Measurements from ENCODE around the gene LGALS12.
"Not testable (repeated sequence)": the region's sequence is repeated elsewhere in the genome, so short reads cannot be mapped to it uniquely, and the experiment has no call there.

The LGALS12 gene

DNA sequence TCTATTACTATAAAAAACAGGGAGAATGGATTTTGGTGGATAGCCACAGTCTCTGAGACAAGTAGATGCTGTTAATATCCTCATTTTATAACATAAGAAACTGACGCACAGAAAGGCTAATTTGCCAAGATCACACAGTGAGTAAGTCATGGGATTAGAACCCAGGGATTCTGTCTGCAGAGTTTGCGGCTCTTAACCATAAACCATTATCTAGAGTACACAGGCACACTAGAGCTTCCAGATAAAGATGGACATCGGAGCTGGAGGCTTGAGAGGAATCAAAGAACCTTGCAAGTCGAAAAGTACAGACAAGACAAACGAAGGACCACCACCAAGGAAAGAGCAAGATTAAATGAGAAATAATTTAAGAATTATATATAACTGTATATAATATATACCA lies 11.3 kb downstream of the LGALS12 start:
- no peak overlapping the region for H3K27ac Mint-ChIP-seq
- no peak overlapping the region for H3K4me3 Mint-ChIP-seq
- no peaks in the 10 kb centered on the region for H3K36me3 Mint-ChIP-seq
- peaks cover 8% of the 10 kb centered on the region for H3K4me1 Mint-ChIP-seq
- H3K27me3 Mint-ChIP-seq = no peaks in the 10 kb centered on the region
- no peaks in the 10 kb centered on the region for H3K9me3 Mint-ChIP-seq

GRCh38 chr11:63518548-63518947 lies 12.7 kb downstream of the LGALS12 start:
- H3K9me3 Mint-ChIP-seq = no peaks in the 10 kb centered on the region
- H3K36me3 Mint-ChIP-seq = no peaks in the 10 kb centered on the region
- no peak overlapping the region for H3K27ac Mint-ChIP-seq
- H3K4me3 Mint-ChIP-seq = no peak overlapping the region
- H3K4me1 Mint-ChIP-seq = peaks cover 8% of the 10 kb centered on the region
- H3K27me3 Mint-ChIP-seq = no peaks in the 10 kb centered on the region

- Mint-ChIP-seq H3K4me3 (no peak overlapping the region), H3K27me3 (no peaks in the 10 kb centered on the region), H3K27ac (no peak overlapping the region), H3K36me3 (no peaks in the 10 kb centered on the region), H3K9me3 (peaks cover 4% of the 10 kb centered on the region), H3K4me1 (peaks cover 8% of the 10 kb centered on the region)
These were observed 14.8 kb downstream of the LGALS12 start for GRCh38 chr11:63520606-63521170.

- Mint-ChIP-seq H3K4me3 (no peak overlapping the region), H3K36me3 (no peaks in the 10 kb centered on the region), H3K27ac (no peak overlapping the region), H3K27me3 (no peaks in the 10 kb centered on the region), H3K9me3 (peaks cover 4% of the 10 kb centered on the region), H3K4me1 (peaks cover 8% of the 10 kb centered on the region)
These were observed 16.0 kb downstream of the LGALS12 start for GRCh38 chr11:63521896-63522295.

DNA sequence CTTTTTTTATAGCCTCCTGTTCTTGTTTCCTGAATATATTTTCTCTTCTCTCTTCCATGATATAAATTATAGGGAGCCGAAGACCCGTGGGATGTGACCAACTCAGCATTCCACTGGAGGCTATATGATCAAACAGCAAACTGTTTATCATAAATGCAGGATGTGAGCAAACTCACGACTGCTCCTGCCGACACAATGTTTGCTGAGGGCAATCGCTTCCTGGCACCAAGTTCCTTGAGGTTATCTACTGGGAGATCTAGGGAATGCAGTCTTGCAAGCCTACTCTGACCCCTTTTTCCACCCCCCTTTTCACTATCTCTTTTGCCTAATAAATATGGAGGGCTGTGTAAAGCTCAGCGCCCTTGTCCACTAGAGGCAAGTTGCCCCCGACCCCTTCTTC lies 17.3 kb downstream of the LGALS12 start:
- Mint-ChIP-seq H3K9me3 (peaks cover 4% of the 10 kb centered on the region), H3K4me1 (peaks cover 13% of the 10 kb centered on the region), H3K36me3 (no peaks in the 10 kb centered on the region), H3K27ac (no peak overlapping the region), H3K27me3 (no peaks in the 10 kb centered on the region), H3K4me3 (no peak overlapping the region)

- H3K27ac Mint-ChIP-seq = no peak overlapping the region
- H3K4me1 Mint-ChIP-seq = peaks cover 44% of the 10 kb centered on the region
- no peaks in the 10 kb centered on the region for H3K36me3 Mint-ChIP-seq
- no peaks in the 10 kb centered on the region for H3K27me3 Mint-ChIP-seq
- no peak overlapping the region for H3K4me3 Mint-ChIP-seq
- H3K9me3 Mint-ChIP-seq = peaks cover 4% of the 10 kb centered on the region
These were observed 21.8 kb downstream of the LGALS12 start for GRCh38 chr11:63527667-63528066.

GRCh38 chr11:63528156-63528555 lies 22.3 kb downstream of the LGALS12 start:
- not testable (repeated sequence) for H3K36me3 Mint-ChIP-seq, H3K4me3 Mint-ChIP-seq, H3K9me3 Mint-ChIP-seq, H3K27me3 Mint-ChIP-seq, H3K27ac Mint-ChIP-seq
- peaks cover 49% of the 10 kb centered on the region for H3K4me1 Mint-ChIP-seq

GRCh38 chr11:63528729-63529278 lies 22.9 kb downstream of the LGALS12 start:
- not testable (repeated sequence) for H3K27me3 Mint-ChIP-seq, H3K4me3 Mint-ChIP-seq, H3K36me3 Mint-ChIP-seq, H3K9me3 Mint-ChIP-seq
- H3K27ac Mint-ChIP-seq = peak overlapping the region; percentile 2
- peaks cover 55% of the 10 kb centered on the region for H3K4me1 Mint-ChIP-seq

- not testable (repeated sequence) for H3K4me3 Mint-ChIP-seq, H3K9me3 Mint-ChIP-seq, H3K36me3 Mint-ChIP-seq, H3K27me3 Mint-ChIP-seq
- peak overlapping the region; percentile 88 for H3K27ac Mint-ChIP-seq
- H3K4me1 Mint-ChIP-seq = peaks cover 61% of the 10 kb centered on the region
These were observed 23.5 kb downstream of the LGALS12 start for GRCh38 chr11:63529373-63529772.

DNA sequence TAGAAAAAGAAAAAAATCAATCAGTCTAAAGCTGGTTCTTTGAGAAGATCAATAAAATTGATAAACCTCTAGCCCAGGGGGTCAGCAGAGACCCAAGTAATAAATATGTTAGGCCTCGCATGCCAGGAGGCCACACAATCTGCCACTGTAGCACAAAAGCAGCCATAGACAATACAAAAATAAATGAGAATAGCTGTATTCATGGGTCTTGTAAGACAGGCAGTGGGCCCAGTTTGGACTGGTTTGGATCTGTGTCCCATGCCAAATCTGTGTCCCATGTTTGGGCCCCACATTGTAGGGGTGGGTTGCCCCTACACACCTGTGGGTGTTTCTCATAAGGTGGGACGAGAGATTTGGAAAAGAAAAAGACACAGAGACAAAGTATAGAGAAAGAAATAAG lies 24.1 kb downstream of the LGALS12 start:
- H3K36me3 Mint-ChIP-seq = no peaks in the 10 kb centered on the region
- peak overlapping the region; percentile 41 for H3K27ac Mint-ChIP-seq
- H3K9me3 Mint-ChIP-seq = no peaks in the 10 kb centered on the region
- H3K4me1 Mint-ChIP-seq = peaks cover 67% of the 10 kb centered on the region
- H3K27me3 Mint-ChIP-seq = no peaks in the 10 kb centered on the region
- H3K4me3 Mint-ChIP-seq = no peak overlapping the region

- Mint-ChIP-seq H3K27ac (peak overlapping the region; percentile 93), H3K4me1 (peaks cover 79% of the 10 kb centered on the region), H3K4me3 (peak overlapping the region; percentile 70)
- H3K9me3 Mint-ChIP-seq, H3K27me3 Mint-ChIP-seq, H3K36me3 Mint-ChIP-seq: not testable (repeated sequence)
These were observed 25.3 kb downstream of the LGALS12 start for GRCh38 chr11:63531074-63531792.

DNA sequence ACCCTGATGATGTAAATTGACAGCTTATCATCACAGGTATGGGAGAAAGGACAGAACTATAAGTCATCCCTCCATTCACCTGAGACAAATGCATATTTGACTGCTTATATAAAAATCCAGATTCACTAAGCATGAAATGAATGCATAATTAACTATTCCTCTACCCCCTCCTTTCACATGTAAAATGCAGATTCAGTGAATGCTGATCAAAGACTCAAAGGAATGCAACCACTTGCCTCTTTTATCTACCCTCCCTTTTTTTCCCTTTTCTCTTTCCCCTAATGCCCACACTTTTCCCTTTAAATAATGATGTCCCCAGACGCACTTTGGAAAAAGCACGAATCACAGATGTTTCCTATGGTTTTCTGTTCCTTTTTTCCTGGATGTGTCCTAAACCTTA lies 26.2 kb downstream of the LGALS12 start:
- H3K9me3 Mint-ChIP-seq = no peaks in the 10 kb centered on the region
- no peaks in the 10 kb centered on the region for H3K27me3 Mint-ChIP-seq
- H3K27ac Mint-ChIP-seq = peak overlapping the region; percentile 15
- H3K4me3 Mint-ChIP-seq = peak overlapping the region; percentile 67
- H3K36me3 Mint-ChIP-seq = no peaks in the 10 kb centered on the region
- H3K4me1 Mint-ChIP-seq = peaks cover 86% of the 10 kb centered on the region

DNA sequence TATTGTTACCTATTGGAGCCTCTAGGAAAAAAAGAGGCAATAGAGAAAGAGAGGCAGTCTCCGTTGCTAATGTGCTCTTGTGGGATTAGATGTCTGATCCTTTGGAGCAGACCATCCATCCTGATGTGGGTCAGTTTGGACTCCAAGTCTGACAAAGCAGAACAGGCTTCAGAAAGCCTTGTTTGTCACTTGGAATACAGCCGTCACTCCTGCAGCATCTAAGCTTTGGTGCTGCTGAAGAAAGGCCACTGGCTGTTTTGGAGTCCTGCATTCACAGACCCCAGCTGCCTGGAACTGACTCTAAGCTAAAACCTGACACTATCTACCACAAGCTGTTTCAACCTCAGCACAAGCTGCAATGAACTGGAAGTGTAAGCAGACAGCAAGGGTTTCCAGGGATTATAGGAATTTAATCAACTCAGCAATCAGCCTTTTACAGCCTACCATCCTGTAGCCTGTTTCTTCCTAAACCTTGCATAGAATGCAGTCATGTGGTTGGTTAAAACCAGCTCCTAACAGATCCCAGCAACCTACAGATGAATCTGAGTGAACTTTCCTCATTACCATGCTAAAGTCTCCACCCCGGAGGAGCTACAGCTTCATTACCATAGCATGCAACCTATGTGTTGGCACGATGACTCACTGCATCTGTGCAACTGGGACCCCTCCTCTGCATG lies 27.1 kb downstream of the LGALS12 start:
- H3K4me3 Mint-ChIP-seq = no peak overlapping the region
- no peaks in the 10 kb centered on the region for H3K36me3 Mint-ChIP-seq
- H3K4me1 Mint-ChIP-seq = peaks cover 89% of the 10 kb centered on the region
- no peak overlapping the region for H3K27ac Mint-ChIP-seq
- no peaks in the 10 kb centered on the region for H3K27me3 Mint-ChIP-seq
- no peaks in the 10 kb centered on the region for H3K9me3 Mint-ChIP-seq

DNA sequence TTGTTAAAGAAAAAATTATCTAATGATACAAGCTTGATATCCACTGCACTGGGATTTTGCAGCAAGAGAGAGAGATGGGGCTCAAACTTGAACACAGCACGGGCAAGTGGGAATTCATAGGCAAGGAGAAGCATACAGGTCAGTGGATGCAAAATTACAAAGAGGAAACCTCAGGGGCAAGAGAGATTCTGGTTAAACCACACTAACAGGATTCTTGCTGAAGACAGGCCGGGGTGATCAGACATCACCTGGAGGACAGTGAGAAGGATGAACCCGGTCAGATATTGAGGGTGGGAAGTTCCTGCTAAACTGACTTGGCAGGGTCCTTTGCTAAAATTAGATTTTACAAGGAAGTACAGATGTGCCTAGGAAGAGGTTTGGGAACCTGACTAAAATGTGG lies 28.2 kb downstream of the LGALS12 start:
- Mint-ChIP-seq H3K4me1 (peaks cover 93% of the 10 kb centered on the region), H3K27ac (peak overlapping the region; percentile 91), H3K9me3 (no peaks in the 10 kb centered on the region), H3K27me3 (no peaks in the 10 kb centered on the region), H3K4me3 (peak overlapping the region; percentile 39), H3K36me3 (no peaks in the 10 kb centered on the region)

- Mint-ChIP-seq H3K27me3 (no peaks in the 10 kb centered on the region), H3K4me1 (peaks cover 93% of the 10 kb centered on the region), H3K27ac (peak overlapping the region; percentile 51), H3K36me3 (no peaks in the 10 kb centered on the region), H3K4me3 (peak overlapping the region; percentile 30), H3K9me3 (no peaks in the 10 kb centered on the region)
These were observed 29.1 kb downstream of the LGALS12 start for GRCh38 chr11:63534895-63535461.

DNA sequence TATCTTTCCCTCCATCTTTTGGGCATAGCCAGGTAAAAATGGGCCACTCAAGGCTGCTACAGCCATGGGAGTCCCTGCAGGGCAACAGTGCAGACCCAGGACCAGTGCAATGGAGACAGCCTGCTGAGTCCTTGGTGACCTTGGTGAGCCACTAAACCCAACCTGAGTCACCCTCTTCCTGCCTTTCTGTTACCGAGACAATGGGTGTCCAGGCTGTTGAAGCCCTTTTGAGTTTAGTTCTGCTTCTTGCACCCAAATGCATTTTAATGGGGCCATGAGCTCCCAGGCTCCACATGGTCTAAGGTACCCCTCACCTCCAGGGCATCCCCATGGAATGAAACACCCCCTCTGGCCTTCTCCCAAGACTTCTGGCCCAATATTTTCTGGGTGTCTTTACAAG lies 29.9 kb downstream of the LGALS12 start:
- Mint-ChIP-seq H3K27ac (peak overlapping the region; percentile 94), H3K36me3 (peaks cover 3% of the 10 kb centered on the region), H3K4me1 (peaks cover 96% of the 10 kb centered on the region), H3K4me3 (peak overlapping the region; percentile 83), H3K9me3 (no peaks in the 10 kb centered on the region), H3K27me3 (no peaks in the 10 kb centered on the region)

Data from activated naive CD4-positive, alpha-beta T cell treated with anti-CD3 and anti-CD28 coated beads, Interleukin-2, amount 50 U/mL, for 24 hours (primary cell).